ENCODE data around the gene GPR84.

GPR84 gene

GRCh38 chr12:54377797-54378515 lies 13.7 kb upstream of the GPR84 start:
- Histone ChIP-seq H3K36me3 (ENCODE audit: insufficient read depth, low read length) (no peaks in the 10 kb centered on the region), H2AFZ (ENCODE audit: low read length) (no peak overlapping the region), H3F3A (ENCODE audit: insufficient read depth, low read length) (no peaks in the 10 kb centered on the region), H4K20me1 (ENCODE audit: insufficient read depth, low read length) (no peaks in the 10 kb centered on the region), H3K27ac (ENCODE audit: low read depth, low read length, poor library complexity, severe bottlenecking) (no peak overlapping the region), H3K4me1 (ENCODE audit: insufficient read depth, low read length, severe bottlenecking) (peaks cover 5% of the 10 kb centered on the region), H3K79me2 (ENCODE audit: insufficient read depth, low read length) (no peaks in the 10 kb centered on the region), H3K9me3 (ENCODE audit: low read length) (no peaks in the 10 kb centered on the region), H3K27me3 (ENCODE audit: insufficient read depth, low read length) (peaks cover 6% of the 10 kb centered on the region; the same call in 1 of the 2 replicates), H3K4me3 (ENCODE audit: low read depth, low read length, poor library complexity, severe bottlenecking) (no peak overlapping the region), H3K9ac (ENCODE audit: low read length) (no peak overlapping the region), H3K9me2 (ENCODE audit: low read depth, low read length) (no peaks in the 10 kb centered on the region), H3K4me2 (ENCODE audit: low read length) (no peak overlapping the region)
- TF ChIP-seq, protein P1, sequence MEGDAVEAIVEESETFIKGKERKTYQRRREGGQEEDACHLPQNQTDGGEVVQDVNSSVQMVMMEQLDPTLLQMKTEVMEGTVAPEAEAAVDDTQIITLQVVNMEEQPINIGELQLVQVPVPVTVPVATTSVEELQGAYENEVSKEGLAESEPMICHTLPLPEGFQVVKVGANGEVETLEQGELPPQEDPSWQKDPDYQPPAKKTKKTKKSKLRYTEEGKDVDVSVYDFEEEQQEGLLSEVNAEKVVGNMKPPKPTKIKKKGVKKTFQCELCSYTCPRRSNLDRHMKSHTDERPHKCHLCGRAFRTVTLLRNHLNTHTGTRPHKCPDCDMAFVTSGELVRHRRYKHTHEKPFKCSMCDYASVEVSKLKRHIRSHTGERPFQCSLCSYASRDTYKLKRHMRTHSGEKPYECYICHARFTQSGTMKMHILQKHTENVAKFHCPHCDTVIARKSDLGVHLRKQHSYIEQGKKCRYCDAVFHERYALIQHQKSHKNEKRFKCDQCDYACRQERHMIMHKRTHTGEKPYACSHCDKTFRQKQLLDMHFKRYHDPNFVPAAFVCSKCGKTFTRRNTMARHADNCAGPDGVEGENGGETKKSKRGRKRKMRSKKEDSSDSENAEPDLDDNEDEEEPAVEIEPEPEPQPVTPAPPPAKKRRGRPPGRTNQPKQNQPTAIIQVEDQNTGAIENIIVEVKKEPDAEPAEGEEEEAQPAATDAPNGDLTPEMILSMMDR (IDR thresholded peaks at IDR 0.05; ENCODE audit: low read length): no peak
- no peak for TF ChIP-seq EZH2 (IDR thresholded peaks at IDR 0.05; ENCODE audit: borderline replicate concordance, low read length)

DNA sequence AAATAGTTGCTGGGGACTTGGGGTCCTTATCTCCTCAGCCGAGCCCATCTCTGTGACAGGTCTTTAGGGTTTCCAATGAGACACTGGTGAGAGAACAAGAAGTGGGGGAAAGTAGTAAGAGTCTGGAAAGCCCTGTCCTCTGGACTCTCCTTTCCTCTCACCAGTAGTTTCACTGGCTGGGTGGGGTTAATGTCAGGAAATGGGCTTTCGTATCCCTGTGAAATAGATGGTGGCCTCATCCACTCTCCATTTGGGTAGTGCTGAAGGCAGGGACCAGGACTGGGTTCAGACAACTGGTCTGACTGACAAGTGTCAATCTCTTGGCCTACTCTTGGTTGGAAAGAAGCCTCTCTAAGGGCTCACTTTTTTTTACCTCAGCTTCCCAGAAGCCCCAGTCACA lies 12.7 kb upstream of the GPR84 start:
- TF ChIP-seq, protein P1 (IDR thresholded peaks at IDR 0.05; ENCODE audit: low read length): no peak
- no peak for TF ChIP-seq EZH2 (IDR thresholded peaks at IDR 0.05; ENCODE audit: borderline replicate concordance, low read length)
- no peaks in the 10 kb centered on the region for H3F3A ChIP-seq (ENCODE audit: insufficient read depth, low read length)
- H2AFZ ChIP-seq (ENCODE audit: low read length): no peak overlapping the region
- H3K9me2 ChIP-seq (ENCODE audit: low read depth, low read length): no peaks in the 10 kb centered on the region
- no peaks in the 10 kb centered on the region for H3K79me2 ChIP-seq (ENCODE audit: insufficient read depth, low read length)
- no peaks in the 10 kb centered on the region for H3K9me3 ChIP-seq (ENCODE audit: low read length)
- H3K27ac ChIP-seq (ENCODE audit: low read depth, low read length, poor library complexity, severe bottlenecking): no peak overlapping the region
- H3K27me3 ChIP-seq (ENCODE audit: insufficient read depth, low read length): peaks cover 6% of the 10 kb centered on the region; the same call in 1 of the 2 replicates
- H3K4me2 ChIP-seq (ENCODE audit: low read length): no peak overlapping the region
- H3K36me3 ChIP-seq (ENCODE audit: insufficient read depth, low read length): no peaks in the 10 kb centered on the region
- no peaks in the 10 kb centered on the region for H4K20me1 ChIP-seq (ENCODE audit: insufficient read depth, low read length)
- no peak overlapping the region for H3K4me3 ChIP-seq (ENCODE audit: low read depth, low read length, poor library complexity, severe bottlenecking)
- H3K9ac ChIP-seq (ENCODE audit: low read length): no peak overlapping the region
- peaks cover 5% of the 10 kb centered on the region for H3K4me1 ChIP-seq (ENCODE audit: insufficient read depth, low read length, severe bottlenecking)

GRCh38 chr12:54376596-54376995 lies 12.3 kb upstream of the GPR84 start:
- Histone ChIP-seq H3K4me1 (ENCODE audit: insufficient read depth, low read length, severe bottlenecking) (peaks cover 5% of the 10 kb centered on the region), H3K9me3 (ENCODE audit: low read length) (no peaks in the 10 kb centered on the region), H3K79me2 (ENCODE audit: insufficient read depth, low read length) (no peaks in the 10 kb centered on the region), H2AFZ (ENCODE audit: low read length) (no peak overlapping the region), H3K4me3 (ENCODE audit: low read depth, low read length, poor library complexity, severe bottlenecking) (no peak overlapping the region), H3K27ac (ENCODE audit: low read depth, low read length, poor library complexity, severe bottlenecking) (no peak overlapping the region), H3K27me3 (ENCODE audit: insufficient read depth, low read length) (peaks cover 6% of the 10 kb centered on the region; the same call in 1 of the 2 replicates), H4K20me1 (ENCODE audit: insufficient read depth, low read length) (no peaks in the 10 kb centered on the region), H3F3A (ENCODE audit: insufficient read depth, low read length) (no peaks in the 10 kb centered on the region), H3K36me3 (ENCODE audit: insufficient read depth, low read length) (no peaks in the 10 kb centered on the region), H3K9ac (ENCODE audit: low read length) (no peak overlapping the region), H3K4me2 (ENCODE audit: low read length) (no peak overlapping the region), H3K9me2 (ENCODE audit: low read depth, low read length) (no peaks in the 10 kb centered on the region)
- no peak for TF ChIP-seq EZH2 (IDR thresholded peaks at IDR 0.05; ENCODE audit: borderline replicate concordance, low read length)
- TF ChIP-seq, protein P1 (IDR thresholded peaks at IDR 0.05; ENCODE audit: low read length): no peak

Data from OCI-LY1 (cell line).